ENCODE results near the gene EFCAB8. TPM values are rescaled to one million over a fixed set of nuclear protein-coding genes. Genes with fewer than 3 reads are reported as not detected.
"Not testable (repeated sequence)": the region's sequence is repeated elsewhere in the genome, so short reads cannot be mapped to it uniquely, and the experiment has no call there.

Gene EFCAB8
- total RNA-seq, 2 experiments from 2014 or later, result 0.24 to 0.83 TPM

DNA sequence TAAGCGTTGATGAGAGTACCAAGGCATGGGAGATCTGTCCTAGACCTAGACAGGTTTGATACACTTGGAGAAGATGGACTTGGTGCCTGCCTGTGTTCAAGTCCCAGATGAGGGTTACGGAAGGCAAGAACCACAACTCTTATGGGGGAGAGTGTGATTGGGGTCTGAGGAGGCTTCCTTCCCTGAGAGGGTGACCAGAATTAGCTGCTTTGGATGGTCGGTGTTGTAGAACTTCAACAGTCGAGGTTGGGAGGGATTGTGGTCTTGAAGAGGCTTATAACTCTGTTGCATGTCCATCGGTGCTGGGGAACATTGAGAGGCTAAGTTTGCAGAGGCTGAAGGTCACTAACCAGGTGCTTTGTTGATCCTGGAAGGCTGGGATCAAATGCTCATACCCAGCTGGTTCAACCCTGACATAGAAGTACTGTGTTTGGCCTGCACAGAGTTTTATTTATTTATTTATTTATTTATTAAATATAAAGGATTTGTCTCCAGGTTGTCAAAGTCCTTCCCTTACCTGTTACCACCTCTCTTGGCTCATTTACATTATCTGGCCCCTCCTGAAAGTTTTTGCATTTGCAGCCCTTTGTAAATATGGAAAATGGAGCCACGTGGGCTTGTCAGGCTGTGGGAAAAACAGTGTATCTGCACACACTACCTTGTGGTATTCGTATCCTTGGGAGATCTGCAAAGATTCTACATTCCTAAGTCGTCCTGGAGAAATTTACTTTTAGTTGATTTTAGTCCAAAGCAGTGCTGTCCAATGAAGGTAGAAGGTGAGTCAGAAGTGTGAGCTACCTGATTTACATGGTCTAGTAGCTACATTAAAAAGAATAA, 15.8 kb upstream of the EFCAB8 start:
- Mint-ChIP-seq H3K4me1 (ENCODE audit: low read depth) (peaks cover 47% of the 10 kb centered on the region), H3K27me3 (no peaks in the 10 kb centered on the region), H3K4me3 (no peak overlapping the region), H3K36me3 (peaks cover 66% of the 10 kb centered on the region), H3K27ac (no peak overlapping the region), H3K9me3 (no peaks in the 10 kb centered on the region)
- POLR2A ChIA-PET, result no interaction called here
- CTCF ChIA-PET, result interaction anchor here (0.9 to 3.3 kb wide), 3 partner anchors 22 to 65 kb away, joined by 3 to 10 read pairs (median 5); no protein-coding TSS in a partner anchor
- intact Hi-C loops (cut with micrococcal nuclease), result no loop called here
- DNase-seq, result no peak

- intact Hi-C loops (cut with micrococcal nuclease), result no loop called here
- peaks cover 25% of the 10 kb centered on the region for H3K4me1 Mint-ChIP-seq (ENCODE audit: low read depth)
- ChIA-PET CTCF (interaction anchor here (1.0 to 3.3 kb wide), 2 partner anchors 55 to 56 kb away, joined by 3 to 10 read pairs; no protein-coding TSS in a partner anchor), POLR2A (no interaction called here)
- no peaks in the 10 kb centered on the region for H3K9me3 Mint-ChIP-seq
- no peak for DNase-seq
- H3K27me3 Mint-ChIP-seq, result no peaks in the 10 kb centered on the region
- peaks cover 60% of the 10 kb centered on the region for H3K36me3 Mint-ChIP-seq
- H3K4me3 Mint-ChIP-seq, result no peak overlapping the region
- no peak overlapping the region for H3K27ac Mint-ChIP-seq
Measured at GRCh38 chr20:32845786-32846185, 12.9 kb upstream of the EFCAB8 start.

DNA sequence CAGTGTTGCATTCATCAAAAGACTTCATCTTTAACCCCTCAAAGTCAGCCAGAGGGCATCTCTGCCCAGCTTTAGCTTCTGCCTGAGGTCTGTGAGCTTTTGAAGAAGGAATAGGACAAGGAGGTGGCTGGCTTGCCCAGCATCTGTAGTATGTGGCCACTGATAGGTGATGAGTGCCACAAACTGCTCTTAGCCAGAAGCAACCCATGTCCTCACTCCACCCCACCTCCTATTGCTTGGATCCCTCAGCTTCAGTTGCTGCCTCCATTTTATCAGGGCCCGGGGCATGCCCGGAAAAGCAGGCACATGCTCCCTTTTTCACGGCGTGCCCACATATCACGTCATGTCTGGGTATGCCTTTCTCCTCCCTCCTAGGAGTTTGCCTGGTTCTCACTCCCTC, 11.9 kb upstream of the EFCAB8 start:
- CTCF ChIA-PET, result interaction anchor here (0.6 to 1.0 kb wide), 2 partner anchors 57 to 186 kb away, joined by 3 read pairs; no protein-coding TSS in a partner anchor
- Mint-ChIP-seq H3K9me3 (no peaks in the 10 kb centered on the region), H3K27me3 (no peaks in the 10 kb centered on the region), H3K27ac (no peak overlapping the region), H3K4me1 (ENCODE audit: low read depth) (peaks cover 18% of the 10 kb centered on the region), H3K4me3 (no peak overlapping the region), H3K36me3 (peaks cover 55% of the 10 kb centered on the region)
- intact Hi-C loops (cut with micrococcal nuclease), result no loop called here
- DNase-seq, result no peak
- POLR2A ChIA-PET, result no interaction called here

- no peak for DNase-seq
- H3K27ac Mint-ChIP-seq, result peak overlapping the region; percentile 35
- H3K4me1 Mint-ChIP-seq (ENCODE audit: low read depth), result peaks cover 14% of the 10 kb centered on the region
- intact Hi-C loops (cut with micrococcal nuclease), result no loop called here
- no peak overlapping the region for H3K4me3 Mint-ChIP-seq
- ChIA-PET CTCF (no interaction called here), POLR2A (interaction anchor here (0.6 kb wide), 1 partner anchor 1515 kb away, joined by 3 read pairs; no protein-coding TSS in a partner anchor)
- no peaks in the 10 kb centered on the region for H3K9me3 Mint-ChIP-seq
- peaks cover 51% of the 10 kb centered on the region for H3K36me3 Mint-ChIP-seq
- no peaks in the 10 kb centered on the region for H3K27me3 Mint-ChIP-seq
Measured at GRCh38 chr20:32847964-32848363, 10.8 kb upstream of the EFCAB8 start.

GRCh38 chr20:32848846-32849245, 9.9 kb upstream of the EFCAB8 start:
- H3K27ac Mint-ChIP-seq, result no peak overlapping the region
- intact Hi-C loops (cut with micrococcal nuclease), result no loop called here
- no peaks in the 10 kb centered on the region for H3K9me3 Mint-ChIP-seq
- DNase-seq, result no peak
- peaks cover 14% of the 10 kb centered on the region for H3K4me1 Mint-ChIP-seq (ENCODE audit: low read depth)
- no peak overlapping the region for H3K4me3 Mint-ChIP-seq
- CTCF ChIA-PET, result no interaction called here
- H3K36me3 Mint-ChIP-seq, result peaks cover 52% of the 10 kb centered on the region
- no peaks in the 10 kb centered on the region for H3K27me3 Mint-ChIP-seq
- POLR2A ChIA-PET, result no interaction called here

- Mint-ChIP-seq H3K27me3 (no peaks in the 10 kb centered on the region), H3K27ac (no peak overlapping the region), H3K4me3 (no peak overlapping the region), H3K9me3 (no peaks in the 10 kb centered on the region), H3K36me3 (peaks cover 50% of the 10 kb centered on the region), H3K4me1 (ENCODE audit: low read depth) (peaks cover 17% of the 10 kb centered on the region)
- CTCF ChIA-PET, result no interaction called here
- intact Hi-C loops (cut with micrococcal nuclease), result no loop called here
- POLR2A ChIA-PET, result no interaction called here
- no peak for DNase-seq
Measured at GRCh38 chr20:32849577-32849976, 9.1 kb upstream of the EFCAB8 start.

DNA sequence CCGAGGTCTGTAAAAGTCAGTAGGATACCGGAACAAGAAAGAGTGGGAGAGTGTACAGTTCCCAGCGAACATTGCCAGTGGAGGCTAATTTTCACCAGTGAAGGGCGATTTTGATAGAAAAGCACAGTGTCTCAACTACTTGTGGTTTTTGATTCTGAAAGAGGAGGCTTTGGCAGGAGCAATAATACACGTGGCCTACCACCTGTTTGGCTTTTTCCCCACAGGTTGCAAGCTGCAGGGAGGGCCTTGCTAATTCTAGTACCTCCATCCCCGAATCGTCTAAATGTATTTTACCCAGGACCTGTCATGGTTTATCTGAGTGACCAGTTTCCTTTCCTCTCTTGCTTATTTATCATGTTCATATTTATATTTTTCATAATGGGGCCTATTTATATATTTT, 3.3 kb upstream of the EFCAB8 start:
- ChIA-PET POLR2A (no interaction called here), CTCF (no interaction called here)
- H3K36me3 Mint-ChIP-seq, result peaks cover 24% of the 10 kb centered on the region
- H3K9me3 Mint-ChIP-seq, result no peaks in the 10 kb centered on the region
- no peak for DNase-seq
- H3K4me3 Mint-ChIP-seq, result no peak overlapping the region
- intact Hi-C loops (cut with micrococcal nuclease), result loop anchor here (5.0 kb wide), 1 partner anchor 63 kb away; no protein-coding TSS in a partner anchor
- no peaks in the 10 kb centered on the region for H3K27me3 Mint-ChIP-seq
- peak overlapping the region; percentile 54 for H3K27ac Mint-ChIP-seq
- H3K4me1 Mint-ChIP-seq (ENCODE audit: low read depth), result peaks cover 18% of the 10 kb centered on the region

- Mint-ChIP-seq H3K4me3 (no peak overlapping the region), H3K9me3 (no peaks in the 10 kb centered on the region), H3K27me3 (no peaks in the 10 kb centered on the region), H3K27ac (no peak overlapping the region), H3K4me1 (ENCODE audit: low read depth) (peaks cover 18% of the 10 kb centered on the region), H3K36me3 (peaks cover 16% of the 10 kb centered on the region)
- intact Hi-C loops (cut with micrococcal nuclease), result loop anchor here (5.0 kb wide), 1 partner anchor 66 kb away; no protein-coding TSS in a partner anchor
- ChIA-PET POLR2A (no interaction called here), CTCF (no interaction called here)
- DNase-seq, result no peak
Measured at GRCh38 chr20:32858189-32858588, 534 bp upstream of the EFCAB8 start.

GRCh38 chr20:32861446-32861845, 2.7 kb downstream of the EFCAB8 start:
- no peak for DNase-seq
- CTCF ChIA-PET, result no interaction called here
- intact Hi-C loops (cut with micrococcal nuclease), result no loop called here
- no peaks in the 10 kb centered on the region for H3K9me3 Mint-ChIP-seq
- no peak overlapping the region for H3K4me3 Mint-ChIP-seq
- H3K4me1 Mint-ChIP-seq (ENCODE audit: low read depth), result peaks cover 2% of the 10 kb centered on the region
- POLR2A ChIA-PET, result no interaction called here
- H3K27ac Mint-ChIP-seq, result no peak overlapping the region
- H3K36me3 Mint-ChIP-seq, result peaks cover 3% of the 10 kb centered on the region
- H3K27me3 Mint-ChIP-seq, result no peaks in the 10 kb centered on the region

DNA sequence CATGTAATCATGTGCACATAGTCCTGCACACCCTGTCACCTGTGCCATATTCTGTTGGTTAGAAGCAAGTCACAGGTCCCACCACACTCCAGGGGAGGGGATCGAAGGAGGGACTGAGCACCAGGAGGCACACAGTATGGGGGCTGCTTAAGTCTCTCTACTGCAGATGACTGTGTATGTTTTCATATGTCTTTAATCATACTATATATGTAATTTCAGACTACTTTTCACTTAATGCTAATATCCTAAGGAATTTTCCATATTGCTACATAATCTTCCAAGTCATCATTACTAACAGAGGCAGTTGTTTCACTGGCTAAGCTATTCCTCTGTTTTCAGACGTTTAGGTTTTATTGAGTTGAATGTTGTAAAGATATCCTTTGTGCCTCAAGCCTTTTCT, 10.8 kb downstream of the EFCAB8 start:
- no peaks in the 10 kb centered on the region for H3K36me3 Mint-ChIP-seq
- H3K27ac Mint-ChIP-seq, result no peak overlapping the region

DNA sequence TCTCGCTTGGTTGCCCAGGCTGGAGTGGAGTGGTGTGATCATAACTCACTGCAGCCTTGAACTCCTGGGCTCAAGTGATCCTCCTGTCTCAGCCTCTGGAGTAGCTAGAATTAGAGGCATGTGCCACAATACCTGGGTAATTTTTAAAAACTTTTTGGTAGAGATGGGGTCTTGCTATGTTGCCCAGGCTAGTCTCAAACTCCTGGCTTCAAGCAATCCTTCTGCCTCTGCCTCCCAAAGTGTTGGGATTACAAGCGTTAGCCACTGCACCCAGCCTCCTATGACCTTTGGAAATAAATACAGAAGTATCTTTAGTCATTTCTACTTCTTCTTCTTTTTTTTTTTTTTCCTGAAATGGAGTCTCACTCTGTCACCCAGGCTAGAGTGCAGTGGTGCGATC, 11.8 kb downstream of the EFCAB8 start:
- DNase-seq, result not testable (repeated sequence)

More for the DNA sequence above, 10.8 kb downstream of the EFCAB8 start:
- Mint-ChIP-seq H3K4me3 (no peak overlapping the region), H3K27me3 (no peaks in the 10 kb centered on the region), H3K4me1 (ENCODE audit: low read depth) (no peaks in the 10 kb centered on the region), H3K9me3 (no peaks in the 10 kb centered on the region)
- intact Hi-C loops (cut with micrococcal nuclease), result no loop called here
- CTCF ChIA-PET, result no interaction called here
- DNase-seq, result no peak
- POLR2A ChIA-PET, result no interaction called here

GRCh38 chr20:32870985-32871384, 12.3 kb downstream of the EFCAB8 start:
- H3K4me3 Mint-ChIP-seq, result no peak overlapping the region
- no peak overlapping the region for H3K27ac Mint-ChIP-seq
- H3K9me3 Mint-ChIP-seq, result no peaks in the 10 kb centered on the region
- no peaks in the 10 kb centered on the region for H3K36me3 Mint-ChIP-seq
- H3K4me1 Mint-ChIP-seq (ENCODE audit: low read depth), result no peaks in the 10 kb centered on the region
- CTCF ChIA-PET, result no interaction called here
- POLR2A ChIA-PET, result no interaction called here
- H3K27me3 Mint-ChIP-seq, result no peaks in the 10 kb centered on the region
- intact Hi-C loops (cut with micrococcal nuclease), result no loop called here
- no peak for DNase-seq

More for the DNA sequence above, 11.8 kb downstream of the EFCAB8 start:
- H3K27me3 Mint-ChIP-seq; CTCF ChIA-PET; intact Hi-C loops (cut with micrococcal nuclease); H3K4me1 Mint-ChIP-seq (ENCODE audit: low read depth); H3K9me3 Mint-ChIP-seq; H3K4me3 Mint-ChIP-seq; POLR2A ChIA-PET; H3K27ac Mint-ChIP-seq; H3K36me3 Mint-ChIP-seq: not testable (repeated sequence)

- POLR2A ChIA-PET, result no interaction called here
- no peaks in the 10 kb centered on the region for H3K4me1 Mint-ChIP-seq (ENCODE audit: low read depth)
- intact Hi-C loops (cut with micrococcal nuclease), result no loop called here
- no peaks in the 10 kb centered on the region for H3K36me3 Mint-ChIP-seq
- no peak for DNase-seq
- no peak overlapping the region for H3K27ac Mint-ChIP-seq
- H3K4me3 Mint-ChIP-seq, result no peak overlapping the region
- H3K9me3 Mint-ChIP-seq, result no peaks in the 10 kb centered on the region
- no peaks in the 10 kb centered on the region for H3K27me3 Mint-ChIP-seq
- CTCF ChIA-PET, result no interaction called here
Measured at GRCh38 chr20:32871627-32872160, 13.0 kb downstream of the EFCAB8 start.

Data from activated CD4-positive, alpha-beta memory T cell treated with anti-CD3 and anti-CD28 coated beads for 36 hours (primary cell).